Gastrocnemius medialis (tissue), 4 donors: ENCODE measurements around the gene SLC32A1.

ENCODE experiments used
- POLR2A ChIP-seq, 2 donors: fragments of 450-650 bp; IDR thresholded peaks; one replicate each; pipeline ENCODE4 v1.6.1; 2017; ENCODE audit warnings: antibody characterized with exemption in 2 of 2, mild to moderate bottlenecking in 2 of 2, moderate library complexity in 2 of 2
- TF ChIP-seq, protein P1 (sequence below), 5 experiments: fragments of 450-650 bp in 3 of 5; fragments of 200-600 bp in 2 of 5; sonication (generic) in 2 of 5; IDR thresholded peaks in 4 of 5; conservative IDR thresholded peaks in 1 of 5; 1 replicate in 4 of 5; 2 replicates in 1 of 5; pipeline ENCODE4 v1.5.1; 2016 to 2019; ENCODE audit warnings: antibody characterized with exemption in 5 of 5, mild to moderate bottlenecking in 3 of 5, moderate library complexity in 3 of 5

- TF ChIP-seq, protein P1, sequence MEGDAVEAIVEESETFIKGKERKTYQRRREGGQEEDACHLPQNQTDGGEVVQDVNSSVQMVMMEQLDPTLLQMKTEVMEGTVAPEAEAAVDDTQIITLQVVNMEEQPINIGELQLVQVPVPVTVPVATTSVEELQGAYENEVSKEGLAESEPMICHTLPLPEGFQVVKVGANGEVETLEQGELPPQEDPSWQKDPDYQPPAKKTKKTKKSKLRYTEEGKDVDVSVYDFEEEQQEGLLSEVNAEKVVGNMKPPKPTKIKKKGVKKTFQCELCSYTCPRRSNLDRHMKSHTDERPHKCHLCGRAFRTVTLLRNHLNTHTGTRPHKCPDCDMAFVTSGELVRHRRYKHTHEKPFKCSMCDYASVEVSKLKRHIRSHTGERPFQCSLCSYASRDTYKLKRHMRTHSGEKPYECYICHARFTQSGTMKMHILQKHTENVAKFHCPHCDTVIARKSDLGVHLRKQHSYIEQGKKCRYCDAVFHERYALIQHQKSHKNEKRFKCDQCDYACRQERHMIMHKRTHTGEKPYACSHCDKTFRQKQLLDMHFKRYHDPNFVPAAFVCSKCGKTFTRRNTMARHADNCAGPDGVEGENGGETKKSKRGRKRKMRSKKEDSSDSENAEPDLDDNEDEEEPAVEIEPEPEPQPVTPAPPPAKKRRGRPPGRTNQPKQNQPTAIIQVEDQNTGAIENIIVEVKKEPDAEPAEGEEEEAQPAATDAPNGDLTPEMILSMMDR (IDR thresholded peaks at IDR 0.05 in 4 of 5, conservative IDR thresholded peaks at IDR 0.05 in 1 of 5), result no peak
- no peak for TF ChIP-seq POLR2A (IDR thresholded peaks at IDR 0.05)
Observed at GRCh38 chr20:38697306-38697705, 27.0 kb upstream of the SLC32A1 start.
